GM10847 (cell line): ENCODE data around the gene ADGRL2.

Source experiments
- POLR2A ChIP-seq: IDR thresholded peaks from 2 replicates; pipeline ENCODE4 v1.6.1; 2011; ENCODE audit not compliant: insufficient read length; ENCODE audit errors: extremely low read depth

ADGRL2 gene

GRCh38 chr1:81920245-81920740 is 119.6 kb downstream of the ADGRL2 start:
- TF ChIP-seq POLR2A = no peak

- no peak for TF ChIP-seq POLR2A
These were observed 120.2 kb downstream of the ADGRL2 start for GRCh38 chr1:81920886-81921285.

- TF ChIP-seq POLR2A = no peak
These were observed 120.6 kb downstream of the ADGRL2 start for GRCh38 chr1:81921344-81921743.

- no peak for TF ChIP-seq POLR2A
These were observed 121.2 kb downstream of the ADGRL2 start for GRCh38 chr1:81921851-81922462.

GRCh38 chr1:81922955-81923354 is 122.2 kb downstream of the ADGRL2 start:
- no peak for TF ChIP-seq POLR2A

- no peak for TF ChIP-seq POLR2A
These were observed 128.4 kb downstream of the ADGRL2 start for GRCh38 chr1:81929106-81929505.

GRCh38 chr1:81936853-81937252 is 136.1 kb downstream of the ADGRL2 start:
- no peak for TF ChIP-seq POLR2A

- TF ChIP-seq POLR2A = no peak
These were observed 137.2 kb downstream of the ADGRL2 start for GRCh38 chr1:81937791-81938450.

- TF ChIP-seq POLR2A = no peak
These were observed 147.8 kb downstream of the ADGRL2 start for GRCh38 chr1:81948495-81948894.

- no peak for TF ChIP-seq POLR2A
These were observed 148.7 kb downstream of the ADGRL2 start for GRCh38 chr1:81949421-81949820.

- no peak for TF ChIP-seq POLR2A
These were observed 149.3 kb downstream of the ADGRL2 start for GRCh38 chr1:81950037-81950436.

- TF ChIP-seq POLR2A = no peak
These were observed 150.0 kb downstream of the ADGRL2 start for GRCh38 chr1:81950591-81951244.

GRCh38 chr1:81954534-81955020 is 153.8 kb downstream of the ADGRL2 start:
- no peak for TF ChIP-seq POLR2A

GRCh38 chr1:81967951-81968350 is 167.2 kb downstream of the ADGRL2 start:
- TF ChIP-seq POLR2A = no peak

- no peak for TF ChIP-seq POLR2A
These were observed 169.7 kb downstream of the ADGRL2 start for GRCh38 chr1:81970416-81970815.

- no peak for TF ChIP-seq POLR2A
These were observed 173.6 kb downstream of the ADGRL2 start for GRCh38 chr1:81974222-81974841.
